Measurements from ENCODE around the gene TMCC2. TPM values are rescaled to one million over a fixed set of nuclear protein-coding genes. Genes with fewer than 3 reads are reported as not detected.

TMCC2 gene
- total and polyA plus RNA-seq, 2 of the 8 experiments (the other 6 are each of a cell fraction or from before 2014, with no cell fraction given) = 6.7 to 6.8 TPM

DNA sequence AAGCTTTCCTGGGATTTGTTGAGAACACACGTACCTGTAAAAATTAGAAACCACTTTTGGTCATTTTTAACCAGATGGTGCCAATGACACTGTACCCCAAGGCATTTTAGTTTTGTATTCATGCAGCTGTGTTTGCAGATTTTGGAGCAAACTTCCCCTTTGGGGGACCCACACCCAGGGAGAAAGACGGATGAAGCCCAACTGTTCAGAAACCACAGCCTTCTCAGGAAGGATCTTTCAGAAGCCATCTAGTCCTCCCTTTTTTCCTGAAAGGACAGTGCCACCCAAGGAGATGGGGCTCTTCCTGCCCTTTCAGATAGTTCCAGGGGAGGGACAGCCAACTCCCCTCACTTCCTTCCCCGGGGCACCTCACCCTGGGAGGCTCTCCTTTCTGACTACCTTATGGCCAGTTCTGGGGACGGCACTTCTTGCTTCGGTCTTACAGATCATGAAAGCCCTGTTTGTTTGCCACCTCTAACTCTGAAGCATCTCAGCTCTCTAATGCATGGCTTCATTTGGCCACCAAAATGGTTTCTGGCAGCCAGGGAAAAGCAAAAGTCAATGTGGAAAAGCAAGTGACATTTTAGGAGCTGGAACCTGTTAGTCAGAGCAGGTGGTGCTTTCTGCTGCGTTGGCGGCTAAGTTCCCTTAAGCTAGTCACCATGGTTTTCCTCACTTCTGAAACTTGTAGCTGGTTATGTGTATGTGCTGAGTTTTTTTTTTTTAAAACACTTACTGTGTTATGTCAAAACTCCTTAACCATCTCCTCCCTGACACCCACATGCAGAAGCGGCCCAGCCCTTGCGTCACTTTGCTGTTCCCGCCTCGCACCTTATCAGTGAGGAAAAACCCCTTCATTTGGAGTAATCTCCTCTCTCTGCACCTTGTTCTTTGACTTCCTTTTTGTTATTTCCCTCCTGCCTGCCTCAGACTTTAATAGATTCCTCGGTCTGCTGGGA is 10.1 kb downstream of the TMCC2 start (continued):
- TF ChIP-seq TAF1 (IDR thresholded peaks at IDR 0.05; ENCODE audit: low read depth, low read length) (no peak), EGR1 (IDR thresholded peaks at IDR 0.05; ENCODE audit: borderline replicate concordance, low read depth, low read length) (no peak), CEBPB (IDR thresholded peaks at IDR 0.05; ENCODE audit: low read depth, low read length) (no peak), CBX8 (IDR thresholded peaks at IDR 0.05; ENCODE audit: borderline replicate concordance, low read depth, low read length) (no peak)

Data from H1 (cell line).